Natural killer cell treated with Interleukin-12 subunit alpha and Interleukin-12 subunit beta and Interleukin-15 and Interleukin-18, amount 100 ng/mL, for 72 hours (primary cell): Measurements from ENCODE around the gene DIRAS3. TPM values are rescaled to one million over a fixed set of nuclear protein-coding genes. Genes with fewer than 3 reads are reported as not detected.

Experiments used
- ATAC-seq, 2 donors: fragments of 150-1000 bp; cut with Tn5 transposase in 1 of 2; sonication (Bioruptor Pico), chemical (Tn5 transposase) in 1 of 2; 2 replicates each; pipeline ENCODE4 v1.10.0; 2021
- DNase-seq: peaks from one replicate; pipeline ENCODE4 v3.0.0; 2022; ENCODE audit warnings: low spot score
- H3K27ac Mint-ChIP-seq, 2 donors: 1 replicate in 1 of 2; 2 replicates in 1 of 2; pipeline ENCODE4 v1.8.0; 2022; ENCODE audit warnings: mixed read lengths in 2 of 2, mild to moderate bottlenecking in 1 of 2, moderate library complexity in 1 of 2
- H3K27me3 Mint-ChIP-seq, 2 donors: 1 replicate in 1 of 2; 2 replicates in 1 of 2; pipeline ENCODE4 v1.8.0; 2022; ENCODE audit warnings: mixed read lengths in 2 of 2
- H3K36me3 Mint-ChIP-seq: one replicate; pipeline ENCODE4 v1.8.0; 2022; ENCODE audit warnings: mixed read lengths
- H3K4me1 Mint-ChIP-seq, 2 donors: 1 replicate in 1 of 2; 2 replicates in 1 of 2; pipeline ENCODE4 v1.8.0; 2022; ENCODE audit warnings: low read depth in 2 of 2, mixed read lengths in 2 of 2, mild to moderate bottlenecking in 1 of 2
- H3K4me3 Mint-ChIP-seq: one replicate; pipeline ENCODE4 v1.8.0; 2022; ENCODE audit warnings: mixed read lengths
- H3K9me3 Mint-ChIP-seq: 2 replicates; pipeline ENCODE4 v1.8.0; 2022; ENCODE audit warnings: mixed read lengths
- total RNA-seq, 2 donors: library from RNA; stranded (reverse); gene quantifications; one replicate each; pipeline ENCODE4 v1.2.3, GENCODE V29; 2022

DIRAS3 gene
- total RNA-seq, 2 donors from 2014 or later = not detected

DNA sequence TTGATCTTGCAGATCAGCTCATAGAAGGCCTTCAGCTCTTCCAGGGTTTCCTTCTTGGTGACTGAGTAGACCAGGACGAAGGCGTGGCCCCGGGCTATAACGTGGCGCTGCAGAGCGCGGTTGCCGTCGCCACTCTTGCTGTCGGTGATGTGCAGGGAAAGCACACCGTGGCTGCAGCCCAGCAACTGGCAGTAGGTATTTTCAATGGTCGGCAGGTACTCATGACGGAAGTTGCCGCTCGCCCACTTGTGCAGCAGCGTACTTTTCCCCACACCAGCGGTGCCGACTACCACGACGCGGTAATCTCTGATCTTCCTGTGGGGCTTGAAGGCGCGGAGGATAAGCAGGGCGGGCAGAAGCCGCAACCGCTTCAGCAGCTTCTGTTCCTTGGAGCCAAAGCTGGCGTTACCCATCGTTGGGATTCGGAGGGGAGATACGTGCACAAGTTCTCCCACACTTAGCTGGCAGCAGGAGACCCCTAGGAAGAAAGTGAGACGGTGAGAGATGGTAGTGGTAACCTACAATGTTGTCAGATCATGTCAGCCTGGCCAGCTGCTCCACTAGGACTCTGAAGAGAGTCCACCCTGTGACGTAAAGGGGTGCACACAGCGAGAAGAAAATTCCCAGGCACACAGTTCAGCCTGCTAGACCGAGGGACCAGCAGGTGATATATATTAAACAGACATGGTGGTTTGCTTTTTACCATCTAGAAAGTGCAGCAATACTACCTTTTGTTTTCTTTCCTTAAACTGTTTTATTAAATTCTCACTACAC, 3.4 kb downstream of the DIRAS3 start:
- DNase-seq (no peak), ATAC-seq (no peak)
- H3K27ac Mint-ChIP-seq = no peak overlapping the region
- H3K36me3 Mint-ChIP-seq = no peaks in the 10 kb centered on the region
- peaks cover 2 to 15% of the 10 kb centered on the region in 2 donors for H3K27me3 Mint-ChIP-seq
- H3K4me1 Mint-ChIP-seq = no peaks in the 10 kb centered on the region
- H3K4me3 Mint-ChIP-seq = no peak overlapping the region
- H3K9me3 Mint-ChIP-seq = peaks cover under 1% of the 10 kb centered on the region

DNA sequence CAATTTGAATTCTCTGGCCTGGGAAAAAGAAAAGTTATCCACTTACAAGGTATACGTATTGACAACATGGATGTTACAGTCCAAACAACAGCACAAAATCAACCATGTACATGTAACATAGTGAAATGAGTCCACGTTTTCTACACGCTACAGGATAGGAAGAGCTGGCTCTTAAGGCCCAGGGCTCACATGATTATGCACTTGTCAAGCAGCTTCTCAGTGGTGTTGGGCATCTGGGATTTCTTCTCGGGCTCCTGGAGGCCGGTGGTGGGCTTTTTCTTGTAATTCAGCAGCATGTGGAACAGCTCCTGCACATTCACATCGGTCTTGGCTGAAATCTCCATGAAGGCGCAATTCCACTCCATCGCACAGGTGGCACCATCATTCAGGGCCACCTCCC, 4.0 kb downstream of the DIRAS3 start:
- peaks cover 6% of the 10 kb centered on the region for H3K9me3 Mint-ChIP-seq
- DNase-seq (no peak), ATAC-seq (no peak)
- no peaks in the 10 kb centered on the region for H3K4me1 Mint-ChIP-seq
- no peaks in the 10 kb centered on the region for H3K36me3 Mint-ChIP-seq
- H3K4me3 Mint-ChIP-seq = no peak overlapping the region
- H3K27ac Mint-ChIP-seq = no peak overlapping the region
- H3K27me3 Mint-ChIP-seq = peaks cover 2 to 17% of the 10 kb centered on the region in 2 donors

DNA sequence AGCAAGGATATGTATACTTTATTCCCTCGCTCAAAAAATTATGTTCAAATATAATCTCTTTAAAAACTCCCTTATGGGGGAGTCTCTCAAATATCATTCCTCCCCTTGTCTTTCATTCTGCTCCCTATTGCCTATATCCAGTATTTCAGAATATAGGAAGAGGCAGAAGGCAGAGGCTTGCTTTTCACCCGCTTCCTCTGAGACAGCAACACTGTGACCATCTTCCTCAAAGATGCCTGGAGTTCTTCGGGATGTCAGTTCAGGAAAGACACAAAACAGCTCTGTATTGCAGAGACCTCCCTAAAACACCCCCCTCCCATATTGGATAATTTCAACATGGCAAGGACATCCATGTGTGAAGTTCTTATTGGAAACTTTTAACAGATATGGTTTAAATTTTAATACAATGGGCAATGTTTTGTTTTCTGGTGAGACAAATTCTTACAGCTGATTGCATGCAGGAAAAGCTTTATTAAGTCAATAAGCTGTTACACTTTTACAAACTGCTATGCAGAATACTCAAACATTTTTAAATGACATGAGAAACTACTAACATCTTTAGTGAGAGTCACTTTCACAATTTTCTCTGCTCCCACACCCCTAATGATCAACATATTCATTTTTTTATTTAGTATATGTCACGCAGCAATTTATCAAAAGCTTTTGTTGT, 4.8 kb downstream of the DIRAS3 start:
- no peaks in the 10 kb centered on the region for H3K4me1 Mint-ChIP-seq
- no peak overlapping the region for H3K27ac Mint-ChIP-seq
- H3K36me3 Mint-ChIP-seq = no peaks in the 10 kb centered on the region
- peaks cover 10% of the 10 kb centered on the region for H3K9me3 Mint-ChIP-seq
- no peak for ATAC-seq
- no peak overlapping the region for H3K4me3 Mint-ChIP-seq
- H3K27me3 Mint-ChIP-seq = peaks cover 2 to 18% of the 10 kb centered on the region in 2 donors
- DNase-seq = no peak

DNA sequence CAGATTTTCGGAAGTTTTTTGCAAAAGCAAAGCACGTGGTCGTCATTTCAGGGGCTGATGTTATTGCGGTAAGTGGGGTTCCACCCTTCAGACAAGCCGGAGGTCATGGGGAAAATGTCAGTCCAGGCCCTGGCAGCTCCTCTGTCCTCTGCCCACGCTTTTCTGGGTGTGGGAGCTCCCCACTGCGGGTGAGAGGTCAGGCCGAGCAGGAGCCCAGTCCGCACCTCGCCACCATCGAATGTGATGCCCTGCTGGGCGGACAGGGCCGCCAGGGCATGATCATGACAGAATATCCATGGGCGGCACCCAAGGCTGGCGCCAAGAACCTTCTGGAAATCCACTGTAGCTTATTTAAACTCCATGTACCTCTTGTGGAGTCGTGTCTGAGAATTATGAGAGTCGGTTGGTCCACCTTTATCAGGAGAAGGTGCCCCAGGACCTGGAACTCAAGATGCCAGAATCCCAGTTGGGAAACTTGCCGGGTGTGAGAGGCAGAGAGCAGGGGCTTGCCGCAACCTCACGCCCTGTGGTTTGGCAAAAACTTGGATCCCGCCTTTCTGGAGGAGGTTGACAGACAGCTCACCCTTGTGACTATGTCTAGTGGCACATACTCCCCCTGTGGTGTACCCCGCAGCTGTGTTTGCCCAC, 6.9 kb downstream of the DIRAS3 start:
- Mint-ChIP-seq H3K9me3 (peaks cover 10% of the 10 kb centered on the region), H3K36me3 (no peaks in the 10 kb centered on the region), H3K4me1 (no peaks in the 10 kb centered on the region), H3K4me3 (no peak overlapping the region), H3K27ac (no peak overlapping the region), H3K27me3 (peaks cover 0 to 11% of the 10 kb centered on the region in 2 donors)
- no peak for ATAC-seq
- no peak for DNase-seq

DNA sequence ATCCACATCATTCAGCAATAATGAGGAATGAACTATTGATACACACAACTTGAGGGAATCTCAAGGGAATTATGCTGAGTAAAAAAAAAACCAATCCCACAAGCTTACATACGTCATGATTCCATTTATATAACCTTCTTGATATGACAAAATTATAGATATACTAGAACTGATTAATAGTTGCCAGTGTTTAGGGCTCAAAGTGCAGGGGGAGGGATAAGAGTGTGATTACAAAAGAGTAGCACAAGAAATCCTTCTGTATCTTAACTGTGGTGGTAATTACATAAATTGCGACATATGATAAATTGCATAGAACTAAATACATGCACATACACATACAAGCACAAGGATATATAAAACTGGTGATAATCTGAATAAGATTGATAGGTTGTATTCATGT, 13.5 kb downstream of the DIRAS3 start:
- Mint-ChIP-seq H3K4me1 (no peaks in the 10 kb centered on the region), H3K36me3 (no peaks in the 10 kb centered on the region), H3K27me3 (peaks cover 0 to 4% of the 10 kb centered on the region in 2 donors), H3K9me3 (peaks cover 14% of the 10 kb centered on the region), H3K27ac (no peak overlapping the region), H3K4me3 (no peak overlapping the region)
- DNase-seq (no peak), ATAC-seq (no peak)

DNA sequence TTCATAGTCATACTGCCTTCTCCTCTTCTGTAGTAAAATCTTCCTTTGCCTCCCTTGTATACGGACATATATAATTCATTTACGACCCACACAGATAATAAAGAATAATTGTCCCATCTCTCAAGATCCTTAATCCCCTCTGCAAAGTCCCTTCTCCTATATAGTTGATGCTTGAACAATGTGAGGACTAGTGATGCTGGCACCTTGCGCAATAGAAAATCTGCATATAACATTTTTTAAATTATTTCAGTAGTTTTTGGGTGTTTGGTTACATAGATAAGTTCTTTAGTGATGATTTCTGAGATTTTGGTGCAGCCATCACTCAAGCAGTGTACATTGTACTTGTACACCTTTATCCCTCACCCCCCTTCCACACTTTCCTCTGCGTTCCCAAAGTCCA, 21.0 kb downstream of the DIRAS3 start:
- no peak overlapping the region for H3K27ac Mint-ChIP-seq
- no peaks in the 10 kb centered on the region for H3K4me1 Mint-ChIP-seq
- ATAC-seq (no peak), DNase-seq (no peak)
- H3K36me3 Mint-ChIP-seq = no peaks in the 10 kb centered on the region
- H3K27me3 Mint-ChIP-seq = no peaks in the 10 kb centered on the region
- peaks cover 3% of the 10 kb centered on the region for H3K9me3 Mint-ChIP-seq
- no peak overlapping the region for H3K4me3 Mint-ChIP-seq

DNA sequence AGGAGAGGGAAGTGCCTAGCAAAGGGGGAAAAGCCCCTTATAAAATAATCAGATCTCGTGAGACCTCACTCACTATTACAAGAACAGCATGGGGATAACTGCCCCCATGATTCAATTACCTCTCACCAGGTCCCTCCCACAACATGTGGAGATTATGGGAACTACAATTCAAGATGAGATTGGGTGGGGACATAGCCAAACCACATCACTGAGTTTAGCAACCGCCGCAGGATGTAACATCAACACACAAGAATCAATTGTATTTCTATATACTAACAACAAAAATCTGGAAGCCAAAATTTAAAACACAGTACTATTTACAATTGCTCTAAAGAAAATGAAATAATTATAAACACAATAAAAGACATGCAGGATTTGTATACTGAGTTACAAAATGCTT, 21.9 kb downstream of the DIRAS3 start:
- Mint-ChIP-seq H3K36me3 (no peaks in the 10 kb centered on the region), H3K27me3 (no peaks in the 10 kb centered on the region), H3K4me3 (no peak overlapping the region), H3K4me1 (no peaks in the 10 kb centered on the region), H3K27ac (no peak overlapping the region), H3K9me3 (peaks cover 3% of the 10 kb centered on the region)
- no peak for DNase-seq
- no peak for ATAC-seq

DNA sequence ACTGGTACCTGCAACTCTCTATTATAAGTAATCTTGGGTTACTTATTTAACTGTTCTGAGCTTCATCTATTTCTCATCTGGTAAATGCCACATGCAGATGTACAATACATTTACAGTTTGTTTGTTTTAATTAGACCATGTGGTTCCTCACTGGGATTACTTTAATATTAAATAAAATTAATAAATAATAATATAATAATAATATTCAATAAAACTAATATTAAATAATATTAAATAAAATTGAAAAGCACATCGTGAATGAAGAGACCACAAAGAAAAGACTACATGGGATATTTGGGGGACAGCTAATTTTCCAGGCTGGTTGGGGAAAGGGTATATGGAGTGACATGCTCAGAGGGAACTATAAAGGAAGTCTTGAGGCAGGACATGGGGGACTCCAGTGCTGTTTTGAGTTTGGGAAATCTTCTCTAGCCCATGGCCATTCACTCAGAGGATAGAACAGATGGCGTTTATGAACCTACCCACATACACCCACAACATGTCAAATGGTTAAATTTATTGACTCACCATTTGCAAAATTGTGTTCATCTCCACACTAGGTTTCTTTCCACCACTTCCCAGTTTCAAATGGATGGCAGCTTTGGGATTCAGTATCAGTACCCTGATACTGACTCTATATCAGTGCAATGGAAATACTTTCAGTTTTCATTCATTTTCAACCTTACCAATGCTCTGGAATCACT, 25.6 kb downstream of the DIRAS3 start:
- Mint-ChIP-seq H3K36me3 (no peaks in the 10 kb centered on the region), H3K4me3 (no peak overlapping the region), H3K4me1 (no peaks in the 10 kb centered on the region), H3K9me3 (peaks cover 7% of the 10 kb centered on the region), H3K27ac (no peak overlapping the region), H3K27me3 (peaks cover 0 to 5% of the 10 kb centered on the region in 2 donors)
- ATAC-seq (no peak), DNase-seq (no peak)

DNA sequence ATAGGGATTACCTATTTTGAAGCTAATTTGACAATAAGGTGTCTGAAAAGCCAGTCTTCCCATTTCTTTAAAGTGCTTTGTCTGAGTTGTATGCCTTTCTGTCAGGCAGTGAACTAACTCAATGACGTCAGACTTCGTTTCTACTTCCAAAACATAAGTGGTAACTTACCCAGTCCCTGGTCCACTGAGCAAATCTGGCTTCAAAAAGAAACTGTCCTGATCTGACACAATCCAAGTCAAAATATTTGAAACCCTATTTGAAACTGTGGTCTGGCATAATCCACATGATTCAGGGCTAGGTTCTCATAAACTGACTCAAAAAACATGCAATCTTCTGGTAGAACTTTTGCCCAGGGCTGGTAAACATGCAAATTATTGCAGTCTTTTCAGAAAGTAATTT, 34.0 kb downstream of the DIRAS3 start:
- H3K36me3 Mint-ChIP-seq = no peaks in the 10 kb centered on the region
- DNase-seq = no peak
- H3K9me3 Mint-ChIP-seq = peaks cover 6% of the 10 kb centered on the region
- no peak for ATAC-seq
- peaks cover 5% of the 10 kb centered on the region in 2 donors for H3K27me3 Mint-ChIP-seq
- H3K4me1 Mint-ChIP-seq = no peaks in the 10 kb centered on the region
- H3K27ac Mint-ChIP-seq = no peak overlapping the region
- H3K4me3 Mint-ChIP-seq = no peak overlapping the region

DNA sequence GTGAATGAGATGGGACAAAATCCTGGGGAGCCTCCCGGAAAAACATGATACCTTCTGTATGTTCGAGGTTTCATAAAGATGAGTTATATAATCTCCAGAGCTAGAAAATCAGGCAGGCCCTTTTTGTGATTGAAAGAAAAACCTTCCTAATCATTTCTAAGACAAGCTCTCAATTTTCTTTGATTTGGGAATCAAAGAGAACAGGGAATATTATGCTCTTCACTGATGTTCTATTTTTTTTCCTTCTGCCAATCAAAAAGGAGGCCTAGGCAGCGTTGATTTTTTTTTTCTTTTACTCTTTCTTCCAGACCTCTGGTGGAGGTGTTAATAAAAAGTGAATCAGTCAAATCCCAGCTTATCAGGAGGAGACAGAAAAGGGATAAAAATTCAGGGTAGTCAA, 34.5 kb downstream of the DIRAS3 start:
- Mint-ChIP-seq H3K4me3 (no peak overlapping the region), H3K4me1 (no peaks in the 10 kb centered on the region), H3K27ac (no peak overlapping the region), H3K36me3 (no peaks in the 10 kb centered on the region), H3K27me3 (peaks cover 5% of the 10 kb centered on the region in 2 donors), H3K9me3 (peaks cover 6% of the 10 kb centered on the region)
- ATAC-seq = no peak
- no peak for DNase-seq

DNA sequence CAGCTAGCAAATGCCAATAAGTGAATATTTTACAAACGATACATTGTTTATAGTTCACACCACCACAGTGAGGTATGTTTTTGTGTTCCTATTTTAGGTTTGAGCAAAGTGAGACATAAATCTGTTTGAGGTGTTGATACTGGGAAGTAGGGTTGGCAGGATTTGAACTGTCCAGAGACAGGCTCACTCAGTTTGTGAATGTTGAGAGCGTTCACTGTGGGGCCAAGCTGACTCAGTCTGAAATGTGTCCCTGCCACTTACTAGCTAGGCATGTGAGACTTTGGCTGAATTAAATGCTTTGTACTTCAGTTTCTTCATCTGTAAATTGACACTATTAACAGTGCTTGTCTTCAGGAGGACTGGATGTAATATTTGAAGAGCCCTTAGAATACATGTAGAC, 35.1 kb downstream of the DIRAS3 start:
- no peaks in the 10 kb centered on the region for H3K4me1 Mint-ChIP-seq
- H3K27me3 Mint-ChIP-seq = peaks cover 5% of the 10 kb centered on the region in 2 donors

DNA sequence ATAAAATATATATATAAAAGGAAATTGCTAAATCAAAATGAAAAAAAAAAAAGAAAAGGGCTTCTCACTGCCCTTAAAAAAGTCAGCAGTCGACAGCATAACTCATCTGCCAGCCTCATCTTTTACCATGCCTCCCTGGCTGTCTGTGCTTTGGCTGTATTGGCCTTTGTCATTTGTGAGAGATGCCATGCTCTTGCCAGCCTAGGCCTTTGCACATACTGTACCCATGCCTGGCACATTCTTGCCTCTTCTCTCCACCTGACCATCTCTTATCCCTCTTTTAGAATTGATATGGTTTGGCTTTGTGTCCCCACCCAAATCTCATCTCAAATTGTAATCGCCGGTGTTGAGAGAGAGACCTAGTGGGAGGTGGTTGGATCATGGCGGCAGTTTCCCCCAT, 37.1 kb downstream of the DIRAS3 start:
- peaks cover 5% of the 10 kb centered on the region in 2 donors for H3K27me3 Mint-ChIP-seq
- no peaks in the 10 kb centered on the region for H3K4me1 Mint-ChIP-seq
- no peak overlapping the region for H3K4me3 Mint-ChIP-seq
- no peak overlapping the region for H3K27ac Mint-ChIP-seq
- H3K9me3 Mint-ChIP-seq = peaks cover 6% of the 10 kb centered on the region
- no peak for DNase-seq
- H3K36me3 Mint-ChIP-seq = no peaks in the 10 kb centered on the region
- ATAC-seq = no peak

More for the DNA sequence above, 35.1 kb downstream of the DIRAS3 start:
- Mint-ChIP-seq H3K4me3 (no peak overlapping the region), H3K9me3 (peaks cover 6% of the 10 kb centered on the region), H3K36me3 (no peaks in the 10 kb centered on the region), H3K27ac (no peak overlapping the region)
- ATAC-seq = no peak
- no peak for DNase-seq

DNA sequence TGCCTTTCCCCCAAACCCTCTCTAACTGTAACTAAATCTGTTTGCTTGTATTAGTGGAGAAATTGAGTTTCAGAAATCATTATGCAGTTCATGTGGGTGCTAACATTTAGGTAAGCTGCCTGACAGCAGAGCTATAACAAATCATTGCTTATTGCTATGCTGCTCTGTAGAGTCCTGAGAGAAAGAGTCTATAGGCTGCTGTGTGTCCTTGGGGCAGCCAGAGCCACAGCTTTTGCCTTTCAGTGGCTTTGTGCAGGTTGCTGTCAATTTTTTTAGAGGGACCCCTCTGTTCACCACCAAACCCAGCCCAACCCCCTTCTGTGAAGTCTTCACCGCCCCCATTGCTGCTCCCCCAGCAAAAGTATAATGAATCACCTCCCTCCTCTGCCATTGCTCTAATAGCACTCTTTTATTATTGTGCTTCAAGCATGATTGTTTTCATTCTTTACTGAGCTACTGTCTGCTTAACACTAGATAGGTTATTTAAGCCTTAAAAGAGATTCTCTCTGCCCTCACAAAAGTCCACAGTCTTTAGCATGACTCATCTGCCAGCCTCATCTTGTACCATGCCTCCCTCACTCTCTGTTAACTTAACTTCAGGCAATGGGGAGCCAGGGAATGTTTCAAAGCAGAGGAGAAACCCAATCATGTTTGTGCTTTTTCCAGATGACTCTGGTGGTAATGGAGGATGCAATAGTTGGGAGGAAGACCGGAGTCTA, 38.6 kb downstream of the DIRAS3 start:
- no peak for DNase-seq
- peaks cover 9% of the 10 kb centered on the region for H3K9me3 Mint-ChIP-seq

More for the DNA sequence above, 38.6 kb downstream of the DIRAS3 start:
- no peaks in the 10 kb centered on the region for H3K4me1 Mint-ChIP-seq
- peaks cover 5% of the 10 kb centered on the region in 2 donors for H3K27me3 Mint-ChIP-seq
- no peak overlapping the region for H3K27ac Mint-ChIP-seq
- no peaks in the 10 kb centered on the region for H3K36me3 Mint-ChIP-seq
- ATAC-seq = no peak
- H3K4me3 Mint-ChIP-seq = no peak overlapping the region
